Hematopoietic multipotent progenitor cell treated with erythropoietin and hydrocortisone succinate and interleukin-3 and kit ligand, for 4 days (in vitro differentiated cells): ENCODE measurements around the gene LIPT1.
"Not testable (repeated sequence)": the region's sequence is repeated elsewhere in the genome, so short reads cannot be mapped to it uniquely, and the experiment has no call there.

Source experiments
- DNase-seq: peaks from one replicate; pipeline ENCODE4 v3.0.0-alpha.2; 2015

The LIPT1 gene

GRCh38 chr2:99180755-99181623 is 26.2 kb downstream of the LIPT1 start, which contains the start of the genes MITD1 and MRPL30:
MITD1 (minus strand) TSS chr2:99181058; CDS start chr2:99180981, 77 bp downstream.
MRPL30 (plus strand) TSS chr2:99181184; CDS start chr2:99186204, 5,020 bp downstream.
- DNase-seq: peak; percentile 97

GRCh38 chr2:99181624-99182000 is 26.8 kb downstream of the LIPT1 start:
- DNase-seq: peak; percentile 57

GRCh38 chr2:99183025-99183424 is 28.3 kb downstream of the LIPT1 start:
- no peak for DNase-seq

- DNase-seq: no peak
Measured at GRCh38 chr2:99184811-99185210, 30.0 kb downstream of the LIPT1 start.

GRCh38 chr2:99187011-99187410 is 32.2 kb downstream of the LIPT1 start:
- no peak for DNase-seq

GRCh38 chr2:99188357-99188756 is 33.6 kb downstream of the LIPT1 start:
- no peak for DNase-seq

- peak; percentile 24 for DNase-seq
Measured at GRCh38 chr2:99190548-99190947, 35.8 kb downstream of the LIPT1 start.

GRCh38 chr2:99192364-99192763 is 37.6 kb downstream of the LIPT1 start:
- not testable (repeated sequence) for DNase-seq

- DNase-seq: peak; percentile 9
Measured at GRCh38 chr2:99198103-99198841, 43.5 kb downstream of the LIPT1 start.

- no peak for DNase-seq
Measured at GRCh38 chr2:99200076-99200800, 45.5 kb downstream of the LIPT1 start.

GRCh38 chr2:99201959-99202678 is 47.4 kb downstream of the LIPT1 start:
- no peak for DNase-seq

GRCh38 chr2:99205491-99205890 is 50.7 kb downstream of the LIPT1 start:
- DNase-seq: no peak
